Spinal cord (tissue), 10 donors: ENCODE data around the gene UBXN7. TPM values are rescaled to one million over a fixed set of nuclear protein-coding genes. Genes with fewer than 3 reads are reported as not detected.

Experiments
- DNase-seq, 6 donors: peaks; one replicate each; pipeline versions ENCODE4 v3.0.0 to v3.0.0-alpha.2; 2013 to 2015; ENCODE audit warnings: low spot score in 6 of 6, low read depth in 4 of 6
- H3K27ac ChIP-seq: one replicate; pipeline ENCODE4 v1.5.1; 2013; ENCODE audit warnings: low read depth, low read length, control low read depth
- H3K27me3 ChIP-seq: one replicate; pipeline ENCODE4 v1.6.1; 2013; ENCODE audit warnings: low read length; ENCODE audit not compliant: control insufficient read depth, insufficient read depth
- H3K36me3 ChIP-seq: one replicate; pipeline ENCODE4 v1.6.1; 2013; ENCODE audit warnings: low read length; ENCODE audit not compliant: control insufficient read depth, insufficient read depth
- H3K4me1 ChIP-seq: one replicate; pipeline ENCODE4 v1.6.1; 2013; ENCODE audit warnings: low read length; ENCODE audit not compliant: control insufficient read depth, insufficient read depth
- H3K4me3 ChIP-seq: one replicate; pipeline ENCODE4 v1.5.1; 2013; ENCODE audit warnings: low read depth, low read length, control low read depth
- H3K9me3 ChIP-seq: one replicate; pipeline ENCODE4 v1.6.1; 2013; ENCODE audit warnings: low read length; ENCODE audit not compliant: control insufficient read depth, insufficient read depth
- WGBS: methylation state at CpG from one replicate; pipeline ENCODE4 v1.1.5; 2013; ENCODE audit warnings: missing lambda C conversion rate; ENCODE audit not compliant: insufficient coverage; 5-methylcytosine and 5-hydroxymethylcytosine counted together
- polyA plus RNA-seq, 2 donors: library from polyadenylated mRNA; unstranded; fragments of 120-200 nt; gene quantifications; one replicate each; pipeline ENCODE4 v1.2.1, GENCODE V29; 2013; ENCODE audit not compliant: insufficient read length in 2 of 2
- total RNA-seq, 2 donors: library from RNA; depleted of rRNA in 1 of 2; stranded (reverse); fragments of 120-200 nt in 1 of 2; fragments of >200 nt in 1 of 2; gene quantifications; one replicate each; pipeline versions ENCODE4 v1.2.3 to v1.2.4, GENCODE V29; 2013 to 2014
- donor health status: healthy.

Gene UBXN7
- total and polyA plus RNA-seq, 4 donors: 21.8 to 43.4 (median 26.6) TPM

- DNase-seq: no peak
- H3K36me3 ChIP-seq: no peaks in the 10 kb centered on the region
- no peak overlapping the region for H3K4me3 ChIP-seq
- no peaks in the 10 kb centered on the region for H3K27me3 ChIP-seq
- 67% methylated on average over 4 of the region's 12 CpGs for WGBS
- H3K9me3 ChIP-seq: no peaks in the 10 kb centered on the region
- no peak overlapping the region for H3K27ac ChIP-seq
- no peaks in the 10 kb centered on the region for H3K4me1 ChIP-seq
Measured at GRCh38 chr3:196335503-196335948, 96.7 kb downstream of the UBXN7 start.

GRCh38 chr3:196334982-196335381 is 97.2 kb downstream of the UBXN7 start:
- Histone ChIP-seq H3K9me3 (no peaks in the 10 kb centered on the region), H3K27me3 (no peaks in the 10 kb centered on the region), H3K27ac (no peak overlapping the region), H3K36me3 (no peaks in the 10 kb centered on the region), H3K4me3 (no peak overlapping the region), H3K4me1 (no peaks in the 10 kb centered on the region)
- WGBS: no CpG with 5 or more reads among the region's 1 CpG
- DNase-seq: no peak

- DNase-seq: no peak
- Histone ChIP-seq H3K27me3 (no peaks in the 10 kb centered on the region), H3K27ac (no peak overlapping the region), H3K9me3 (no peaks in the 10 kb centered on the region), H3K4me1 (no peaks in the 10 kb centered on the region), H3K36me3 (no peaks in the 10 kb centered on the region), H3K4me3 (no peak overlapping the region)
- 86% methylated on average over 7 of the region's 8 CpGs for WGBS
Measured at GRCh38 chr3:196332168-196332567, 100.1 kb downstream of the UBXN7 start.

- WGBS: 28% methylated on average over 4 of the region's 6 CpGs
- no peaks in the 10 kb centered on the region for H3K27me3 ChIP-seq
- no peaks in the 10 kb centered on the region for H3K4me1 ChIP-seq
- DNase-seq: no peak
- H3K27ac ChIP-seq: no peak overlapping the region
- H3K4me3 ChIP-seq: no peak overlapping the region
- H3K9me3 ChIP-seq: no peaks in the 10 kb centered on the region
- H3K36me3 ChIP-seq: no peaks in the 10 kb centered on the region
Measured at GRCh38 chr3:196327405-196327804, 104.8 kb downstream of the UBXN7 start.

GRCh38 chr3:196326936-196327335 is 105.3 kb downstream of the UBXN7 start:
- 76% methylated on average over 9 of the region's 9 CpGs for WGBS
- H3K27me3 ChIP-seq: no peaks in the 10 kb centered on the region
- H3K4me1 ChIP-seq: no peaks in the 10 kb centered on the region
- H3K9me3 ChIP-seq: no peaks in the 10 kb centered on the region
- no peak overlapping the region for H3K4me3 ChIP-seq
- no peak for DNase-seq
- H3K36me3 ChIP-seq: no peaks in the 10 kb centered on the region
- no peak overlapping the region for H3K27ac ChIP-seq

GRCh38 chr3:196323691-196324090 is 108.5 kb downstream of the UBXN7 start:
- no peak overlapping the region for H3K4me3 ChIP-seq
- H3K4me1 ChIP-seq: peaks cover 4% of the 10 kb centered on the region
- no peak overlapping the region for H3K27ac ChIP-seq
- no peaks in the 10 kb centered on the region for H3K36me3 ChIP-seq
- 43% methylated on average over 10 of the region's 11 CpGs for WGBS
- no peaks in the 10 kb centered on the region for H3K9me3 ChIP-seq
- H3K27me3 ChIP-seq: no peaks in the 10 kb centered on the region
- peak in 2 of 6 donors; percentile 18 to 31 for DNase-seq

GRCh38 chr3:196323016-196323415 is 109.2 kb downstream of the UBXN7 start:
- peaks cover 7% of the 10 kb centered on the region for H3K4me1 ChIP-seq
- H3K36me3 ChIP-seq: no peaks in the 10 kb centered on the region
- H3K27ac ChIP-seq: no peak overlapping the region
- 90% methylated on average over 2 of the region's 4 CpGs for WGBS
- H3K9me3 ChIP-seq: no peaks in the 10 kb centered on the region
- DNase-seq: no peak
- no peaks in the 10 kb centered on the region for H3K27me3 ChIP-seq
- no peak overlapping the region for H3K4me3 ChIP-seq

- no peak for DNase-seq
- Histone ChIP-seq H3K4me1 (peaks cover 10% of the 10 kb centered on the region), H3K27me3 (no peaks in the 10 kb centered on the region), H3K36me3 (no peaks in the 10 kb centered on the region), H3K4me3 (no peak overlapping the region), H3K27ac (no peak overlapping the region), H3K9me3 (no peaks in the 10 kb centered on the region)
- WGBS: 80% methylated on average over 10 of the region's 11 CpGs
Measured at GRCh38 chr3:196321162-196321561, 111.1 kb downstream of the UBXN7 start.

- 48% methylated on average over 3 of the region's 3 CpGs for WGBS
- Histone ChIP-seq H3K36me3 (no peaks in the 10 kb centered on the region), H3K9me3 (no peaks in the 10 kb centered on the region), H3K27ac (no peak overlapping the region), H3K4me3 (no peak overlapping the region), H3K27me3 (no peaks in the 10 kb centered on the region), H3K4me1 (peaks cover 10% of the 10 kb centered on the region)
- no peak for DNase-seq
Measured at GRCh38 chr3:196320137-196320536, 112.1 kb downstream of the UBXN7 start.

- H3K4me3 ChIP-seq: peak within 1 kb of the TSS; percentile 72
- no peaks in the 10 kb centered on the region for H3K9me3 ChIP-seq
- H3K36me3 ChIP-seq: peaks cover 11% of the 10 kb centered on the region
- H3K4me1 ChIP-seq: peaks cover 10% of the 10 kb centered on the region
- H3K27ac ChIP-seq: peak within 1 kb of the TSS; percentile 92
- DNase-seq: peak; percentile 64 to 97 (median 87)
- under 1% methylated on average over 92 of the region's 92 CpGs for WGBS
- no peaks in the 10 kb centered on the region for H3K27me3 ChIP-seq
Measured at GRCh38 chr3:196317687-196318467, 114.3 kb downstream of the UBXN7 start, which contains the start of gene DYNLT2B. DYNLT2B (minus strand) TSS chr3:196318240; CDS start chr3:196318152, 88 bp downstream.
